Measurements from ENCODE around the gene CD8B.

DNA sequence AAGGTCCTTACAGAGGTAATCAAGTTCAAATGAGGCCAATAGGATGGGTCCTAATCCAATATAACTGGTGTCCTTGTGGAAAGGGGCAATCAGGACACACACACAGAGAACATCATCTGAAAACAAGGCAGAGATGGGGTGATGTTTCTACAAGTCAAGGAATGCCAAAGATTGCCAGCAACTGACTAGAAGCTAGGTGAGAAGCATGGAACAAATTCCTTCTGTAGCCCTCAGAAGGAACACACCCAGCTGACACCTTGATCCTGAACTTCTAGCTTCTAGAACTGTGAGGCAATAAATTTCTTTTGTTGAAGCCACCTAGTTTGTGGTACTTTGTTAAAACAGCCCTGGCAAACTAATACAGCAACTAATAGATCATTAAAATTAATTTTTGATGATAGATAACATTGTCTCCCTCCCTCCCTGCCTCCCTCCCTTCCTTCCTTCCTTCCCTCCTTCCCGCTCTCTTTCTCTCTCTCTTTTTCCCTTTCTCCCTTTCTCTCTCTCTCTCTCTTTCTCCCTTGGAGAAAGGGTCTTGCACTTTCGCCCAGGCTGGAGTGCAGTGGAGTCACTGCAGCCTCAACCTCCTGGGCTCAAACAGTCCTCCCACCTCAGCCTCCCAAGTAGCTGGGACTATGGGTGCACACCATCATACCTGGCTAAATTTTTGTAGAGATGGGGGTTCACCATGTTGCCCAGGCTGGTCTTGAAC lies 60.7 kb downstream of the CD8B start:
- TF ChIP-seq YY1 (IDR thresholded peaks at IDR 0.05; ENCODE audit: low read depth, low read length) (no peak), RFX5 (IDR thresholded peaks at IDR 0.05; ENCODE audit: borderline replicate concordance, low read depth, low read length) (no peak), GABPA (IDR thresholded peaks at IDR 0.05; ENCODE audit: borderline replicate concordance, insufficient read depth, low read length) (no peak)
- TF ChIP-seq, protein P1, sequence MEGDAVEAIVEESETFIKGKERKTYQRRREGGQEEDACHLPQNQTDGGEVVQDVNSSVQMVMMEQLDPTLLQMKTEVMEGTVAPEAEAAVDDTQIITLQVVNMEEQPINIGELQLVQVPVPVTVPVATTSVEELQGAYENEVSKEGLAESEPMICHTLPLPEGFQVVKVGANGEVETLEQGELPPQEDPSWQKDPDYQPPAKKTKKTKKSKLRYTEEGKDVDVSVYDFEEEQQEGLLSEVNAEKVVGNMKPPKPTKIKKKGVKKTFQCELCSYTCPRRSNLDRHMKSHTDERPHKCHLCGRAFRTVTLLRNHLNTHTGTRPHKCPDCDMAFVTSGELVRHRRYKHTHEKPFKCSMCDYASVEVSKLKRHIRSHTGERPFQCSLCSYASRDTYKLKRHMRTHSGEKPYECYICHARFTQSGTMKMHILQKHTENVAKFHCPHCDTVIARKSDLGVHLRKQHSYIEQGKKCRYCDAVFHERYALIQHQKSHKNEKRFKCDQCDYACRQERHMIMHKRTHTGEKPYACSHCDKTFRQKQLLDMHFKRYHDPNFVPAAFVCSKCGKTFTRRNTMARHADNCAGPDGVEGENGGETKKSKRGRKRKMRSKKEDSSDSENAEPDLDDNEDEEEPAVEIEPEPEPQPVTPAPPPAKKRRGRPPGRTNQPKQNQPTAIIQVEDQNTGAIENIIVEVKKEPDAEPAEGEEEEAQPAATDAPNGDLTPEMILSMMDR (IDR thresholded peaks at IDR 0.05; ENCODE audit: control extremely low read depth in 1 of 3, insufficient read depth in 1 of 3, low read depth in 1 of 3, low read length in 3 of 3), result no peak
- TF ChIP-seq, protein P2, sequence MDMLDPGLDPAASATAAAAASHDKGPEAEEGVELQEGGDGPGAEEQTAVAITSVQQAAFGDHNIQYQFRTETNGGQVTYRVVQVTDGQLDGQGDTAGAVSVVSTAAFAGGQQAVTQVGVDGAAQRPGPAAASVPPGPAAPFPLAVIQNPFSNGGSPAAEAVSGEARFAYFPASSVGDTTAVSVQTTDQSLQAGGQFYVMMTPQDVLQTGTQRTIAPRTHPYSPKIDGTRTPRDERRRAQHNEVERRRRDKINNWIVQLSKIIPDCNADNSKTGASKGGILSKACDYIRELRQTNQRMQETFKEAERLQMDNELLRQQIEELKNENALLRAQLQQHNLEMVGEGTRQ (IDR thresholded peaks at IDR 0.05; ENCODE audit: low read length), result no peak

Measured in H1 (cell line).